ENCODE measurements around the gene PNLIP.
A peak's percentile ranks its signal among the peaks of the same experiment; 100 is the strongest.

Gene PNLIP
- 0 to 2.3 (median 0) reads per million in 17 experiments for total RNA-seq

- DNase-seq, result no peak
Measured at GRCh38 chr10:116545756-116546155, at the start of gene PNLIP. TSS of gene PNLIP (plus strand) at chr10:116545931. CDS start at chr10:116546093, 162 bp downstream.

GRCh38 chr10:116504786-116505185 is 40.9 kb upstream of the PNLIP start:
- DNase-seq, result no peak

- no peak for DNase-seq
Measured at GRCh38 chr10:116510565-116510964, 35.2 kb upstream of the PNLIP start.

GRCh38 chr10:116511365-116511764 is 34.4 kb upstream of the PNLIP start:
- no peak for DNase-seq

GRCh38 chr10:116521424-116522290 is 24.1 kb upstream of the PNLIP start:
- peak; percentile 51 to 64 (median 62) for DNase-seq

- no peak for DNase-seq
Measured at GRCh38 chr10:116522803-116523381, 22.8 kb upstream of the PNLIP start.

GRCh38 chr10:116524736-116525135 is 21.0 kb upstream of the PNLIP start:
- DNase-seq, result no peak

GRCh38 chr10:116526219-116526618 is 19.5 kb upstream of the PNLIP start:
- DNase-seq, result no peak

- no peak for DNase-seq
Measured at GRCh38 chr10:116536810-116537209, 8.9 kb upstream of the PNLIP start.

GRCh38 chr10:116538456-116538855 is 7.3 kb upstream of the PNLIP start:
- no peak for DNase-seq

- DNase-seq, result no peak
Measured at GRCh38 chr10:116538992-116539391, 6.7 kb upstream of the PNLIP start.

GRCh38 chr10:116540814-116541213 is 4.9 kb upstream of the PNLIP start:
- DNase-seq, result no peak

GRCh38 chr10:116542007-116542677 is 3.6 kb upstream of the PNLIP start:
- no peak for DNase-seq

GRCh38 chr10:116545122-116545521 is 609 bp upstream of the PNLIP start:
- DNase-seq, result no peak

- no peak for DNase-seq
Measured at GRCh38 chr10:116548301-116548700, 2.6 kb downstream of the PNLIP start.

- DNase-seq, result no peak
Measured at GRCh38 chr10:116553378-116553980, 7.7 kb downstream of the PNLIP start.

GRCh38 chr10:116554628-116555027 is 8.9 kb downstream of the PNLIP start:
- DNase-seq, result no peak

- no peak for DNase-seq
Measured at GRCh38 chr10:116555880-116556279, 10.1 kb downstream of the PNLIP start.

GRCh38 chr10:116557305-116557880 is 11.7 kb downstream of the PNLIP start:
- no peak for DNase-seq

GRCh38 chr10:116565534-116565933 is 19.8 kb downstream of the PNLIP start:
- DNase-seq, result no peak

GRCh38 chr10:116566932-116567331 is 21.2 kb downstream of the PNLIP start:
- DNase-seq, result no peak

- DNase-seq, result no peak
Measured at GRCh38 chr10:116567335-116567734, 21.6 kb downstream of the PNLIP start.

GRCh38 chr10:116574797-116575196 is 29.1 kb downstream of the PNLIP start:
- no peak for DNase-seq
